ENCODE data around the gene IFNGR2. TPM values are rescaled to one million over a fixed set of nuclear protein-coding genes. Genes with fewer than 3 reads are reported as not detected.

Gene IFNGR2
- total RNA-seq, 1 experiment from 2014 or later: 44.1 TPM

DNA sequence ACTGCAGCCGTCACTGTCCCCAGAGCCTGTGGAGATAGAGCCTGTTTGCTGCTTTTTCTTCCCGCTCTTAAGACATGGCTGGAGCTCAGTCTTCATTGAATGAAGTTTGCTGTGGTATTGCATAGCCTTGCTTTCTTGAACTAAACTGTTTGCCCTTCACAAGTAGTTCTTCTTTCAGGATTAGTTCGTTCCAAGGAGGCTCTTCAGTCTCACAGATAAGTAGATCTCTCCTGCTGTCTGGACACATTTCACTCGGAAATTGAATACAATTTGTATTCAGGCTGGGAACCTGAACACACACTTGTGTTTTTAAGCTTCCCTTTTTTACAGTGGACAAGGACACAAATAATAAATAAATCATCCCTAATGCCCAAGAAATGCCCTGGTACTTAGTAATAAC is 43.8 kb upstream of the IFNGR2 start:
- Histone ChIP-seq H4K5ac (ENCODE audit: insufficient read length, low read depth, low read length) (no peak overlapping the region), H3K79me2 (ENCODE audit: insufficient read depth, low read length) (no peaks in the 10 kb centered on the region), H2AFZ (ENCODE audit: low read length) (no peak overlapping the region), H3K23me2 (ENCODE audit: insufficient read length, low read depth, low read length, poor library complexity, severe bottlenecking) (no peaks in the 10 kb centered on the region), H3K56ac (ENCODE audit: insufficient read length, low read depth, low read length) (no peak overlapping the region), H3K23ac (ENCODE audit: insufficient read length, low read depth, low read length) (no peak overlapping the region), H2BK5ac (ENCODE audit: insufficient read length, low read length) (no peak overlapping the region), H3K79me1 (ENCODE audit: insufficient read depth, low read depth, low read length, poor library complexity, severe bottlenecking) (no peaks in the 10 kb centered on the region), H3K27ac (ENCODE audit: insufficient read length, low read depth, low read length) (no peak overlapping the region), H3K9ac (ENCODE audit: extremely low read depth, insufficient read length, low read length) (no peak overlapping the region), H2BK15ac (ENCODE audit: low read depth, low read length) (no peak overlapping the region), H3K27me3 (ENCODE audit: insufficient read depth, low read length) (no peaks in the 10 kb centered on the region), H3K9me3 (ENCODE audit: control insufficient read depth, low read depth, low read length) (no peaks in the 10 kb centered on the region), H2BK12ac (ENCODE audit: insufficient read length, low read depth, low read length) (no peak overlapping the region), H3K14ac (ENCODE audit: insufficient read depth, low read length) (no peak overlapping the region), H3K18ac (ENCODE audit: insufficient read length, low read depth, low read length) (no peak overlapping the region), H2BK20ac (ENCODE audit: low read depth, low read length, poor library complexity, severe bottlenecking) (no peak overlapping the region), H2AK5ac (ENCODE audit: insufficient read length, low read length) (no peak overlapping the region), H3K4ac (ENCODE audit: low read depth, low read length) (no peak overlapping the region), H4K20me1 (ENCODE audit: control insufficient read depth, insufficient read depth, insufficient read length) (no peaks in the 10 kb centered on the region), H4K91ac (ENCODE audit: insufficient read length, low read depth, low read length) (no peak overlapping the region), H3K4me2 (ENCODE audit: insufficient read depth, insufficient read length, low read length) (no peak overlapping the region), H3T11ph (ENCODE audit: low read length) (no peak overlapping the region), H3K4me1 (ENCODE audit: insufficient read depth, low read length) (no peaks in the 10 kb centered on the region), H2BK120ac (ENCODE audit: low read depth, low read length, poor library complexity, severe bottlenecking) (no peak overlapping the region), H4K8ac (replicated peaks; ENCODE audit: insufficient read length, low read depth, low read length) (no peak overlapping the region)
- H3K36me3 Mint-ChIP-seq (ENCODE audit: insufficient read depth in 1 of 3, low read depth in 3 of 3): peaks cover 7 to 24% (median 20%) of the 10 kb centered on the region in 3 experiments; a peak in 5 of 7 replicates
- no peak overlapping the region for H3K4me3 Mint-ChIP-seq
- no CpG with 5 or more reads among the region's 4 CpGs for WGBS (ENCODE audit: extremely low coverage, insufficient read length, low lambda C conversion rate)
- peaks cover 16 to 17% of the 10 kb centered on the region in 2 experiments for H3K4me1 Mint-ChIP-seq
- peaks cover 0 to 4% of the 10 kb centered on the region in 2 experiments; a peak in 3 of 5 replicates for H3K9me3 Mint-ChIP-seq
- H3K27me3 Mint-ChIP-seq (ENCODE audit: low read depth): no peaks in the 10 kb centered on the region; the same call in 1 of the 2 replicates
- no peak for DNase-seq
- H3K27ac Mint-ChIP-seq: no peak overlapping the region
- TF ChIP-seq, protein P1, sequence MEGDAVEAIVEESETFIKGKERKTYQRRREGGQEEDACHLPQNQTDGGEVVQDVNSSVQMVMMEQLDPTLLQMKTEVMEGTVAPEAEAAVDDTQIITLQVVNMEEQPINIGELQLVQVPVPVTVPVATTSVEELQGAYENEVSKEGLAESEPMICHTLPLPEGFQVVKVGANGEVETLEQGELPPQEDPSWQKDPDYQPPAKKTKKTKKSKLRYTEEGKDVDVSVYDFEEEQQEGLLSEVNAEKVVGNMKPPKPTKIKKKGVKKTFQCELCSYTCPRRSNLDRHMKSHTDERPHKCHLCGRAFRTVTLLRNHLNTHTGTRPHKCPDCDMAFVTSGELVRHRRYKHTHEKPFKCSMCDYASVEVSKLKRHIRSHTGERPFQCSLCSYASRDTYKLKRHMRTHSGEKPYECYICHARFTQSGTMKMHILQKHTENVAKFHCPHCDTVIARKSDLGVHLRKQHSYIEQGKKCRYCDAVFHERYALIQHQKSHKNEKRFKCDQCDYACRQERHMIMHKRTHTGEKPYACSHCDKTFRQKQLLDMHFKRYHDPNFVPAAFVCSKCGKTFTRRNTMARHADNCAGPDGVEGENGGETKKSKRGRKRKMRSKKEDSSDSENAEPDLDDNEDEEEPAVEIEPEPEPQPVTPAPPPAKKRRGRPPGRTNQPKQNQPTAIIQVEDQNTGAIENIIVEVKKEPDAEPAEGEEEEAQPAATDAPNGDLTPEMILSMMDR (conservative IDR thresholded peaks at IDR 0.05): no peak
